HG02943 (cell line): Measurements from ENCODE around the gene NSA2.
A peak's percentile ranks its signal among the peaks of the same experiment; 100 is the strongest.
"Not testable (repeated sequence)": the region's sequence is repeated elsewhere in the genome, so short reads cannot be mapped to it uniquely, and the experiment has no call there.

Experiments used
- ATAC-seq: cut with Tn5 transposase; IDR thresholded peaks from one replicate; pipeline ENCODE4 v1.9.1; 2021; ENCODE audit warnings: mild to moderate bottlenecking, low read depth, moderate library complexity; ENCODE audit not compliant: unreplicated experiment

The NSA2 gene

DNA sequence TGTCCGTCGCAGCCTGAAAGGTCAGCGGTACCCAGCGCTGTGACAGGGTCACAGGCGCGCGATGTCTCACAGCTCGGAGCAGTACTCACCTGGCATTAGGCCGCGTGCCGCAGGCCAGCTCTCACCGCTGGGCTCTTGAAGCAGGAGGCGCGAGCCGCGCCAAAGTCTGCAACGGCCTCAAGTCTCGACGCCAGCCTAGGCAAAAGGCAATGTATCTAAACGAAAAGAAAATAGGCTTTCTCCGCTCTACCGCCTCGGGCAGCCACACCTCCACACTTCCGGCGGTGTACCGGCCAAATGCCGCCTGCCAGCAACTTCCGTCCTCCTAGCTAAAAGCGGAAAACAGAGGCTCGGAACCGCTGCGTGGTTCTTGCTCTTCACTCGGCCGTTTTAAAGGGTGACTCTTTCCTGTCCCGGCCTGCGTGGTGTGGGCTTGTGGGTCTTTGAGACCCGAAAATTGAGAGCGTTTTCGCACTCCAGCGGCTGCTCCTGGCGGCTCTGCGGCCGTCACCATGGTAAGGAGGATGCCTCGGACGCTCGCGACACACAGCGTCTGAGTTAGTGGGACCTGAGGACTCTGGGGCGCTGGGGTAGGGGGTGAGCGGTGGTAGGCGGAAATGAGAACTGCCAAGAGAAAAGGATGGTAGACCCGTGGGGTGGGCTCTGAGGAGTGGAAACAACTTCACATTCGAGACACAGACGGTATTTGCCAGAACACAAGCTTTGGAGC lies at the start of gene NSA2, which contains the start of gene GFM2:
TSS of gene NSA2 (plus strand) at position 401 of the 730 bp plus-strand sequence. CDS start at position 513, 112 bp downstream.
TSS of gene GFM2 (minus strand) at position 269 of the 730 bp plus-strand sequence. CDS start 3,375 bp downstream, outside the sequence.
- ATAC-seq = peak; percentile 91

DNA sequence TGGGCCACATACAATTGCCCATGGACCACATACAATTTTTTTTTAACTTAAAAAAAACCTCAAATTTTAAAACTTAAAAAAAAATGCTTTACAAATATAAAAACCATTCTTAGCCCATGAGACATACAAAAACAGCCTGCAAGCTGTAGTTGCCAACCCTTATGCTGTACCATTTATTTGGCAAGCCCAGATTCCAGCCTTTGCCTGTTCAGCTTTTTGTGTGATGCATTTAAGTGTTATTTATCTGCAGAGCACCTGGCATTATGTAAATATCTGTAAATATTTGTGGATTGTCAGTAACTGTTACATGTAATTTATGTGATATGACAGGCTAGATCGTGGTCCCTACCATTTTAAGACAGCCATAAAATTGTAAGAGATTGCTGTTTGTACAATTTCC lies 49.5 kb upstream of the NSA2 start:
- no peak for ATAC-seq

DNA sequence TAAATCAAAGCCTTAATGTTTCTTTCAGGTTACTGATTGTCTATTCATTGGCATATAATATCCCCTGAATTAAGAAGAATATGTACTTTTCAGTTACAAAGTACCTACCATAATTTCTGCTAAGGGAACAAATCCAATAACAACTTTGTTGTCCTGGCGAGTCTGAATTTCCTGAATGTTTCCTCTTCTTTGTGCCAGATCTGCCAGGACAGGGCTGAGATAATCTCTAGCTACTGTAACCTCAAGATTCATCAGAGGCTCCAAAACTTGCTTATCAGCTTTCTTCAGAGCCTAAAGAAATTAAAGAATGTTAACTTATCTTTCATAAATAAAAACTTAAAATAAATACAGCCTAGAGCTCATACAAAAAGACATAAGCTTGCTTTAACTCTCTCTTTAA lies 44.8 kb upstream of the NSA2 start:
- ATAC-seq = no peak

DNA sequence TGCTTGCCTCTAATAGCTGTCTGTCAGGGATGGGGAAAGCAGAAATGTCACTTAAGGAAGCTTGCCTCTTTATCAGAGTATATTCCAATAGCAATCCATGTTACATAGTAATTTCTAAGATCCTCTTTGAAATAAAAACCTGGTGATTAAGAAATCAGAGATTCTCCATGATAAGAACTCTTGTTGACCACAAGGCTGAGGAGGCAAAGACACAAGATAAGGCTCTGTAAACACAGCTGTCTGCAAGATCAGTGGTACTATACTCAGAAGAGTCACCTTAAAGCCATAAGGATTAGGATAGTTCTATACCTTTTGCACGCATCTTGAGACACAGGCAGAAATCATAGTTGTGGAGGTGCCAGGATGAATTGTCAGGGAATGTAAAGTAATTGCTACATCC lies 41.7 kb upstream of the NSA2 start:
- ATAC-seq = no peak

- no peak for ATAC-seq
These were observed 30.3 kb upstream of the NSA2 start for GRCh38 chr5:74736759-74737158.

DNA sequence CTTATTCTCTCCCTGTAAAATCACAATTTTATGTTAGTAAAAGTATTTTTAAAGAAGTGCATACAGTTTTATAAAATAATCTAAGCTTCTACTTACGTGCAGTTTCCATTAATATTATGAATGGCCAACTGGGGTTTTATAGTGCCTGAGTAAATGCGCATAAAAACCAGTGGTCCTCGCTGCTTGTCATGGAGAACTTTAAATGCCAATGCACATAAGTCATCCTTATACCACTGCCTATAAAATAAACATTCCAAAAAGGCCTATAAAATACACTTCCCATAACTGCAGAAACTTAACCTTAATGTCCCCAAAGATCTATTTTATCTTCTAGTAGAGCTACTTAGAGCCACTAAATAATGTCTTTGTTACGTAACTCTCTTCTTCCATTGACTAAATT lies 28.6 kb upstream of the NSA2 start:
- no peak for ATAC-seq

- not testable (repeated sequence) for ATAC-seq
These were observed 18.3 kb upstream of the NSA2 start for GRCh38 chr5:74748742-74749141.

DNA sequence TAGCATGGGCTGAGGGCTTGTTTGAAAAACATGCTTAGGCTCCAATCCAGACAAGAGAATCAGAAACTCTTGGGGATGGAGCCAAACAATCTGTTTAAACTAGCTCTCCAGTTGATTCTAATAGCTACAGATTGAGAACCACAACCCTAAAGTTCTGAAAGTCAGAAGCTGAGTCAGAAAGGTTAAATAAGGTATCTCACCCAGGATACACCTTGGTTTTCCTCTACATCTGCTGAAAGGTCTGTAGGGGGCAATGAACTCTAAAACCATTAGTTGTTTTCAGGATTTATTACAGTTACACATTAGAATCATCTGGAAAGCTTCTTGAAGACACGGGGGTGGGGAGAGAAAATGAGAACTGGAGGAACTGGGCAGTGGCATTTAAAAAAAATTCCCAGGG lies 5.8 kb upstream of the NSA2 start:
- no peak for ATAC-seq

- ATAC-seq = no peak
These were observed 4.5 kb upstream of the NSA2 start for GRCh38 chr5:74762599-74762998.

- no peak for ATAC-seq
These were observed 3.5 kb upstream of the NSA2 start for GRCh38 chr5:74763504-74763903.

GRCh38 chr5:74765201-74765600 lies 1.8 kb upstream of the NSA2 start:
- ATAC-seq = no peak

GRCh38 chr5:74765929-74766328 lies 1.1 kb upstream of the NSA2 start:
- no peak for ATAC-seq

- peak; percentile 55 for ATAC-seq
These were observed 616 bp upstream of the NSA2 start for GRCh38 chr5:74766418-74766848.

GRCh38 chr5:74767579-74767913 lies 497 bp downstream of the NSA2 start:
- ATAC-seq = no peak

- no peak for ATAC-seq
These were observed 5.3 kb downstream of the NSA2 start for GRCh38 chr5:74772359-74772758.

- ATAC-seq = no peak
These were observed 11.6 kb downstream of the NSA2 start for GRCh38 chr5:74778609-74779008.

DNA sequence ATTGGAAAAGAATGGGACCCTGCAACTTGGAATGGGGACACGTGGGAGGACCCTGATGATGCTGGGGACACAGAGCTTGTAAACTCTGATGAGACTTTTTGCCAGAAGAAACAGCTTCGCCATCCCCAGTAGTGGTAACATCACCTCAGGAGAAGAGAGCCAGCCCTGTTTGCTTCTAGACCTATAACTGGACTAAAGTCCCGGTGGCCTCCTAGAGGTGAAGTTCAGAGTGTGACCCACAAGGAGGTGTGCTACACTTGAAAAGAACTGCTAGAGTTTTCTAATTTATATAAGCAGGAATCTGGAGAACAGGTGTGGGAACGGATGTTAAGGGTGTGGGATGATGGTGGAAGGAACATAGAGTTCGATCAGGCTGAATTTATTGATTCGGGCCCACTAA lies 19.8 kb downstream of the NSA2 start:
- ATAC-seq = no peak

DNA sequence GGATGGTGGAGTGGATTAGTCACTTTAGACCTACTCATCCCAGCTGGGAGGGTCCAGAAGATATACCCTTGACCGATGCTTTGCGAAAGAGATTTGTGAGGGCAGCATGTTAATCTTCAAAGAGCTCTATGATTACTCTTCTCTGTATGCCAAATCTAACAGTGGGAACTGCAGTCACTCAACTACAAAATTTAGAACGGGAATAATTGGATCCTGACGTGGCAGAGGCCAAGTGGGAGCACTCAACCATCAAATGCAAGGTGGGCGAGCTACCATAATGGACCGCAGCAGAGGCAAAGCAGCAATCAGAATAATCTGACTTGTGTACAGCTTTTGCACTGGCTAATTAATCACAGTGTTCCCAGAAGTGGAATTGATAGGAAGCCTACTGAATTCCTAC lies 20.4 kb downstream of the NSA2 start:
- ATAC-seq = no peak

DNA sequence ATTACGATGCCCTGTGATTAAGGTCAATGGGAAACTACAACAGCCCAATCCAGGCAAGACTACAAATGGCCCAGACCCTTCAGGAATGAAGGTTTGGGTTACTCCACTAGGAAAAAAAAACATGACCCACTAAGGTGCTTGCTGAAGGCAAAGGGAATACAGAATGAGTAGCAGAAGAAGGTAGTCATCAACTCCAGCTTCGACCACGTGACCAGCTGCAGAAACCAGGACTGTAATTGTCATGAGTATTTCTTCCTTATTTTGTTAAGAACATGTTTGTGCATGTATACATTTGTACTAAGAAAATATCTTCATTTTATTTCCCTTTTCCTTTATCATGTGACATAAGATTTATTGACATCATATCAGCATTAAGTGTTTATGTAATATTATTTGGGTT lies 24.6 kb downstream of the NSA2 start:
- ATAC-seq = not testable (repeated sequence)

- no peak for ATAC-seq
These were observed 32.2 kb downstream of the NSA2 start for GRCh38 chr5:74798977-74799911.

DNA sequence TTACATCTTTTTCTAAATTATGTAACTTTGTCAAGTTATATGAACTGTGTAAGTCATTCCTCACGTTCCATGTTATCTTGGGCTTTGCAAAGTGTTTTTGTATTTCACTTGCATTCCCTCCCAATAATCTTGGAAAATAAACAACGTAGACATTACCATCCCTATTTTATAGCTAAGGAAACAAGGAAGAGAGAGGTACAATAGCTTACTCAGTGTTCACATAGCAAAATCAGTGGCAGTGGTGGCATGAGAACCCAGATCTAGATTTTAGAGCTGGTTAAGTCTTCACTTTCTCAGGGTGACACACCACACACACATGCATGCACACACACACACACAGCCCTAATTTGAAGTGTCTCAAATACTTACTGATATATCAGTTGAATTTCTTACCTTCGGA lies 34.1 kb downstream of the NSA2 start:
- ATAC-seq = no peak

- no peak for ATAC-seq
These were observed 34.9 kb downstream of the NSA2 start for GRCh38 chr5:74801941-74802340.
